ENCODE data around the gene SAPCD2.

Gene SAPCD2

GRCh38 chr9:137056739-137057415 is 13.5 kb downstream of the SAPCD2 start:
- Histone ChIP-seq H3K27me3 (replicated peaks in 2 of 5; ENCODE audit: control insufficient read depth in 4 of 5, insufficient read depth in 5 of 5, low read length in 4 of 5) (peaks cover 0 to 44% (median 17%) of the 10 kb centered on the region in 5 experiments), H3K4me1 (ENCODE audit: control extremely low read depth in 1 of 4, control insufficient read depth in 4 of 4, insufficient read depth in 4 of 4, low read length in 3 of 4) (peaks cover 0 to 35% (median 21%) of the 10 kb centered on the region in 4 experiments), H3K27ac (ENCODE audit: insufficient read depth in 1 of 2, low read depth in 1 of 2, low read length in 2 of 2, poor library complexity in 1 of 2, severe bottlenecking in 2 of 2) (no peak overlapping the region), H3K36me3 (ENCODE audit: control insufficient read depth in 4 of 4, insufficient read depth in 4 of 4, low read length in 3 of 4) (no peaks in the 10 kb centered on the region), H3K9me3 (ENCODE audit: control extremely low read depth in 1 of 5, control insufficient read depth in 4 of 5, insufficient read depth in 2 of 5, low read depth in 1 of 5, low read length in 4 of 5) (no peaks in the 10 kb centered on the region), H3K4me3 (ENCODE audit: control insufficient read depth in 1 of 7, extremely low read depth in 1 of 7, insufficient read depth in 4 of 7, low read depth in 2 of 7, low read length in 6 of 7) (no peak overlapping the region)
- no peak for DNase-seq
- ChIA-PET POLR2A (interaction anchor here (0.6 kb wide), 1 partner anchor 240 kb away, joined by 3 read pairs; no protein-coding TSS in a partner anchor), CTCF (interaction anchor here (1.5 to 7.8 kb wide), 2 partner anchors 10 to 11 kb away, joined by 9 to 76 read pairs; partner anchors contain the start of gene SAPCD2)
- 94% methylated on average over 15 of the region's 17 CpGs for WGBS (ENCODE audit: insufficient coverage)

- Histone ChIP-seq H3K36me3 (ENCODE audit: control insufficient read depth in 4 of 4, insufficient read depth in 4 of 4, low read length in 3 of 4) (no peaks in the 10 kb centered on the region), H3K4me1 (ENCODE audit: control extremely low read depth in 1 of 4, control insufficient read depth in 4 of 4, insufficient read depth in 4 of 4, low read length in 3 of 4) (peaks cover 0 to 33% (median 21%) of the 10 kb centered on the region in 4 experiments), H3K27ac (ENCODE audit: insufficient read depth in 1 of 2, low read depth in 1 of 2, low read length in 2 of 2, poor library complexity in 1 of 2, severe bottlenecking in 2 of 2) (no peak overlapping the region), H3K9me3 (ENCODE audit: control extremely low read depth in 1 of 5, control insufficient read depth in 4 of 5, insufficient read depth in 2 of 5, low read depth in 1 of 5, low read length in 4 of 5) (no peaks in the 10 kb centered on the region), H3K4me3 (ENCODE audit: control insufficient read depth in 1 of 7, extremely low read depth in 1 of 7, insufficient read depth in 4 of 7, low read depth in 2 of 7, low read length in 6 of 7) (no peak overlapping the region), H3K27me3 (replicated peaks in 2 of 5; ENCODE audit: control insufficient read depth in 4 of 5, insufficient read depth in 5 of 5, low read length in 4 of 5) (peaks cover 0 to 55% (median 18%) of the 10 kb centered on the region in 5 experiments)
- 80% methylated on average over 22 of the region's 28 CpGs for WGBS (ENCODE audit: insufficient coverage)
- ChIA-PET POLR2A (no interaction called here), CTCF (interaction anchor here (0.7 to 7.8 kb wide), 4 partner anchors 9 to 26 kb away, joined by 4 to 76 read pairs (median 7); partner anchors contain the start of gene SAPCD2)
- DNase-seq = no peak
These were observed 14.7 kb downstream of the SAPCD2 start for GRCh38 chr9:137055385-137056364.

GRCh38 chr9:137054932-137055384 is 15.4 kb downstream of the SAPCD2 start:
- Histone ChIP-seq H3K27me3 (replicated peaks in 2 of 5; ENCODE audit: control insufficient read depth in 4 of 5, insufficient read depth in 5 of 5, low read length in 4 of 5) (peaks cover 0 to 62% (median 21%) of the 10 kb centered on the region in 5 experiments), H3K36me3 (ENCODE audit: control insufficient read depth in 4 of 4, insufficient read depth in 4 of 4, low read length in 3 of 4) (no peaks in the 10 kb centered on the region), H3K9me3 (ENCODE audit: control extremely low read depth in 1 of 5, control insufficient read depth in 4 of 5, insufficient read depth in 2 of 5, low read depth in 1 of 5, low read length in 4 of 5) (no peaks in the 10 kb centered on the region), H3K4me1 (ENCODE audit: control extremely low read depth in 1 of 4, control insufficient read depth in 4 of 4, insufficient read depth in 4 of 4, low read length in 3 of 4) (peaks cover 0 to 28% (median 21%) of the 10 kb centered on the region in 4 experiments), H3K27ac (ENCODE audit: insufficient read depth in 1 of 2, low read depth in 1 of 2, low read length in 2 of 2, poor library complexity in 1 of 2, severe bottlenecking in 2 of 2) (no peak overlapping the region), H3K4me3 (ENCODE audit: control insufficient read depth in 1 of 7, extremely low read depth in 1 of 7, insufficient read depth in 4 of 7, low read depth in 2 of 7, low read length in 6 of 7) (no peak overlapping the region)
- DNase-seq = no peak
- ChIA-PET POLR2A (no interaction called here), CTCF (interaction anchor here (1.5 to 7.8 kb wide), 2 partner anchors 8 to 13 kb away, joined by 9 to 76 read pairs; partner anchors contain the start of gene SAPCD2)
- 98% methylated on average over 17 of the region's 17 CpGs for WGBS (ENCODE audit: insufficient coverage)

- peaks cover 0 to 28% (median 23%) of the 10 kb centered on the region in 4 experiments for H3K4me1 ChIP-seq (ENCODE audit: control extremely low read depth in 1 of 4, control insufficient read depth in 4 of 4, insufficient read depth in 4 of 4, low read length in 3 of 4)
- peak in 1 of 3 donors; percentile 18 for DNase-seq
- H3K27me3 ChIP-seq (replicated peaks in 2 of 5; ENCODE audit: control insufficient read depth in 4 of 5, insufficient read depth in 5 of 5, low read length in 4 of 5) = peaks cover 0 to 69% (median 22%) of the 10 kb centered on the region in 5 experiments
- no peak within 1 kb of the TSS for H3K27ac ChIP-seq (ENCODE audit: insufficient read depth in 1 of 2, low read depth in 1 of 2, low read length in 2 of 2, poor library complexity in 1 of 2, severe bottlenecking in 2 of 2)
- ChIA-PET CTCF (interaction anchor here (7.8 kb wide), 1 partner anchor 14 kb away, joined by 76 read pairs; the partner anchor contains the start of gene SAPCD2), POLR2A (no interaction called here)
- H3K9me3 ChIP-seq (ENCODE audit: control extremely low read depth in 1 of 5, control insufficient read depth in 4 of 5, insufficient read depth in 2 of 5, low read depth in 1 of 5, low read length in 4 of 5) = no peaks in the 10 kb centered on the region
- 22% methylated on average over 61 of the region's 90 CpGs for WGBS (ENCODE audit: insufficient coverage)
- H3K4me3 ChIP-seq (ENCODE audit: control insufficient read depth in 1 of 7, extremely low read depth in 1 of 7, insufficient read depth in 4 of 7, low read depth in 2 of 7, low read length in 6 of 7) = peak within 1 kb of the TSS in 5 of 7 experiments; percentile 20 to 52 (median 25)
- no peaks in the 10 kb centered on the region for H3K36me3 ChIP-seq (ENCODE audit: control insufficient read depth in 4 of 4, insufficient read depth in 4 of 4, low read length in 3 of 4)
These were observed 16.1 kb downstream of the SAPCD2 start, which contains the start of gene ENTPD2 for GRCh38 chr9:137053944-137054931. ENTPD2 (minus strand) TSS chr9:137054061; CDS start chr9:137053997, 64 bp downstream.

GRCh38 chr9:137052998-137053943 is 17.1 kb downstream of the SAPCD2 start:
- POLR2A ChIA-PET = no interaction called here
- Histone ChIP-seq H3K27me3 (replicated peaks in 2 of 5; ENCODE audit: control insufficient read depth in 4 of 5, insufficient read depth in 5 of 5, low read length in 4 of 5) (peaks cover 0 to 77% (median 24%) of the 10 kb centered on the region in 5 experiments), H3K27ac (ENCODE audit: insufficient read depth in 1 of 2, low read depth in 1 of 2, low read length in 2 of 2, poor library complexity in 1 of 2, severe bottlenecking in 2 of 2) (no peak overlapping the region), H3K4me1 (ENCODE audit: control extremely low read depth in 1 of 4, control insufficient read depth in 4 of 4, insufficient read depth in 4 of 4, low read length in 3 of 4) (peaks cover 0 to 21% (median 16%) of the 10 kb centered on the region in 4 experiments), H3K4me3 (ENCODE audit: control insufficient read depth in 1 of 7, extremely low read depth in 1 of 7, insufficient read depth in 4 of 7, low read depth in 2 of 7, low read length in 6 of 7) (peak overlapping the region in 5 of 7 experiments; percentile 20 to 52 (median 25)), H3K9me3 (ENCODE audit: control extremely low read depth in 1 of 5, control insufficient read depth in 4 of 5, insufficient read depth in 2 of 5, low read depth in 1 of 5, low read length in 4 of 5) (no peaks in the 10 kb centered on the region), H3K36me3 (ENCODE audit: control insufficient read depth in 4 of 4, insufficient read depth in 4 of 4, low read length in 3 of 4) (no peaks in the 10 kb centered on the region)
- peak in 1 of 3 donors; percentile 22 for DNase-seq
- CTCF ChIA-PET = interaction anchor here (0.5 to 1.9 kb wide), 4 partner anchors 8 to 173 kb away, joined by 3 to 11 read pairs (median 6); no protein-coding TSS in a partner anchor
- 4% methylated on average over 49 of the region's 71 CpGs for WGBS (ENCODE audit: insufficient coverage)
